HEK293 (cell line): ENCODE data around the gene SLAMF9.

Experiments
- CTCF ChIA-PET: fragments of 350-600 bp; formaldehyde crosslinking; extraction: SDS; loops from one replicate; lab custom pipeline; 2021; ENCODE audit warnings: antibody characterized with exemption; lab: Yijun Ruan, JAX
- POLR2A ChIA-PET: fragments of 300-600 bp; formaldehyde crosslinking; extraction: SDS; loops from one replicate; lab custom pipeline; 2020; ENCODE audit warnings: antibody characterized with exemption, inconsistent platforms; lab: Yijun Ruan, JAX
- H3K27ac ChIP-seq: fragments of 200-500 bp; sonication (Bioruptor generic); 2 replicates; pipeline ENCODE4 v1.5.1; 2014; ENCODE audit warnings: low read depth, low read length, control low read depth, inconsistent platforms; ENCODE audit errors: extremely low read depth
- H3K36me3 ChIP-seq, 2 experiments: fragments of 200-500 bp in 1 of 2; sonication (Bioruptor generic) in 1 of 2; 1 replicate in 1 of 2; 2 replicates in 1 of 2; pipeline ENCODE4 v1.5.1; 2014 to 2017; ENCODE audit warnings: inconsistent platforms in 2 of 2, low read length in 2 of 2; ENCODE audit not compliant: control insufficient read depth in 2 of 2, insufficient read depth in 1 of 2
- H3K4me1 ChIP-seq: fragments of 200-500 bp; sonication (Bioruptor generic); 2 replicates; pipeline ENCODE4 v1.5.1; 2014; ENCODE audit warnings: mild to moderate bottlenecking, low read length, inconsistent platforms; ENCODE audit not compliant: control insufficient read depth, insufficient read depth
- H3K4me3 ChIP-seq: 2 replicates; pipeline ENCODE4 v1.5.1; 2011; ENCODE audit warnings: low read depth, mild to moderate bottlenecking, control low read depth, low read length, moderate library complexity
- H3K9me3 ChIP-seq: fragments of 200-500 bp; sonication (Bioruptor generic); 2 replicates; pipeline ENCODE4 v1.5.1; 2014; ENCODE audit warnings: low read depth, low read length, inconsistent platforms; ENCODE audit not compliant: control insufficient read depth, insufficient read depth
- EGR2 ChIP-seq: fragments of 450-650 bp; formaldehyde crosslinking; IDR thresholded peaks from 2 replicates; pipeline ENCODE4 v1.5.1; 2016; ENCODE audit warnings: low read depth, missing biosample characterization, missing genetic modification characterization
- OSR2 ChIP-seq: fragments of 450-650 bp; formaldehyde crosslinking; IDR thresholded peaks from 2 replicates; pipeline ENCODE4 v1.5.1; 2016; ENCODE audit warnings: missing biosample characterization, missing genetic modification characterization
- PATZ1 ChIP-seq: fragments of 450-650 bp; formaldehyde crosslinking; IDR thresholded peaks from 2 replicates; pipeline ENCODE4 v1.5.1; 2016; ENCODE audit warnings: missing biosample characterization, missing genetic modification characterization
- RBAK ChIP-seq: fragments of 450-650 bp; formaldehyde crosslinking; IDR thresholded peaks from 2 replicates; pipeline ENCODE4 v1.5.1; 2016; ENCODE audit warnings: missing biosample characterization, missing genetic modification characterization
- REPIN1 ChIP-seq: fragments of 450-650 bp; formaldehyde crosslinking; IDR thresholded peaks from 2 replicates; pipeline ENCODE4 v1.5.1; 2017; ENCODE audit warnings: missing biosample characterization, missing genetic modification characterization, low read depth
- ZBTB7A ChIP-seq: fragments of 450-650 bp; formaldehyde crosslinking; IDR thresholded peaks from 2 replicates; pipeline ENCODE4 v1.5.1; 2016; ENCODE audit warnings: low read depth, missing biosample characterization, missing genetic modification characterization
- ZBTB8A ChIP-seq: fragments of 450-650 bp; formaldehyde crosslinking; IDR thresholded peaks from 2 replicates; pipeline ENCODE4 v1.5.1; 2016; ENCODE audit warnings: missing biosample characterization, missing genetic modification characterization
- ZNF112 ChIP-seq: fragments of 450-650 bp; formaldehyde crosslinking; IDR thresholded peaks from 2 replicates; pipeline ENCODE4 v1.5.0; 2017; ENCODE audit warnings: missing biosample characterization, missing genetic modification characterization
- ZNF121 ChIP-seq: fragments of 450-650 bp; formaldehyde crosslinking; IDR thresholded peaks from 2 replicates; pipeline ENCODE4 v1.5.1; 2016; ENCODE audit warnings: missing biosample characterization, missing genetic modification characterization
- ZNF423 ChIP-seq: fragments of 450-650 bp; formaldehyde crosslinking; IDR thresholded peaks from 2 replicates; pipeline ENCODE4 v1.5.1; 2016; ENCODE audit warnings: missing biosample characterization, missing genetic modification characterization
- ZNF426 ChIP-seq: fragments of 450-650 bp; formaldehyde crosslinking; IDR thresholded peaks from 2 replicates; pipeline ENCODE4 v1.5.1; 2017; ENCODE audit warnings: missing biosample characterization, missing genetic modification characterization, mild to moderate bottlenecking, inconsistent platforms, moderate library complexity
- ZNF501 ChIP-seq: fragments of 450-650 bp; formaldehyde crosslinking; IDR thresholded peaks from 2 replicates; pipeline ENCODE4 v1.5.1; 2016; ENCODE audit warnings: missing biosample characterization, missing genetic modification characterization
- ZNF548 ChIP-seq: fragments of 450-650 bp; formaldehyde crosslinking; IDR thresholded peaks from 2 replicates; pipeline ENCODE4 v1.5.1; 2016; ENCODE audit warnings: missing biosample characterization, missing genetic modification characterization
- ZNF560 ChIP-seq: fragments of 450-650 bp; formaldehyde crosslinking; IDR thresholded peaks from 2 replicates; pipeline ENCODE4 v1.5.1; 2017; ENCODE audit warnings: missing biosample characterization, missing genetic modification characterization, borderline replicate concordance
- ZNF600 ChIP-seq: fragments of 450-650 bp; formaldehyde crosslinking; IDR thresholded peaks from 2 replicates; pipeline ENCODE4 v1.5.1; 2016; ENCODE audit warnings: missing biosample characterization, missing genetic modification characterization
- ZNF626 ChIP-seq: fragments of 450-650 bp; sonication (Bioruptor Pico); formaldehyde crosslinking; IDR thresholded peaks from 2 replicates; pipeline ENCODE4 v1.5.1; 2018; ENCODE audit warnings: missing biosample characterization, missing genetic modification characterization, inconsistent platforms
- ZNF704 ChIP-seq: fragments of 450-650 bp; formaldehyde crosslinking; IDR thresholded peaks from 2 replicates; pipeline ENCODE4 v1.5.1; 2016; ENCODE audit warnings: missing biosample characterization, missing genetic modification characterization
- TF ChIP-seq, protein P1 (sequence below): fragments of 450-650 bp; formaldehyde crosslinking; IDR thresholded peaks from 2 replicates; pipeline ENCODE4 v1.5.1; 2016; ENCODE audit warnings: missing biosample characterization, missing genetic modification characterization
- TF ChIP-seq, protein P2 (sequence below): fragments of 450-650 bp; IDR thresholded peaks from 2 replicates; pipeline ENCODE4 v1.5.1; 2018; ENCODE audit warnings: missing biosample characterization, mild to moderate bottlenecking, missing genetic modification characterization

Gene SLAMF9

GRCh38 chr1:159921700-159922504 lies 32.1 kb downstream of the SLAMF9 start (continued):
- TF ChIP-seq ZNF423 (tag by site-specific recombination): no peak
- TF ChIP-seq, protein P1, sequence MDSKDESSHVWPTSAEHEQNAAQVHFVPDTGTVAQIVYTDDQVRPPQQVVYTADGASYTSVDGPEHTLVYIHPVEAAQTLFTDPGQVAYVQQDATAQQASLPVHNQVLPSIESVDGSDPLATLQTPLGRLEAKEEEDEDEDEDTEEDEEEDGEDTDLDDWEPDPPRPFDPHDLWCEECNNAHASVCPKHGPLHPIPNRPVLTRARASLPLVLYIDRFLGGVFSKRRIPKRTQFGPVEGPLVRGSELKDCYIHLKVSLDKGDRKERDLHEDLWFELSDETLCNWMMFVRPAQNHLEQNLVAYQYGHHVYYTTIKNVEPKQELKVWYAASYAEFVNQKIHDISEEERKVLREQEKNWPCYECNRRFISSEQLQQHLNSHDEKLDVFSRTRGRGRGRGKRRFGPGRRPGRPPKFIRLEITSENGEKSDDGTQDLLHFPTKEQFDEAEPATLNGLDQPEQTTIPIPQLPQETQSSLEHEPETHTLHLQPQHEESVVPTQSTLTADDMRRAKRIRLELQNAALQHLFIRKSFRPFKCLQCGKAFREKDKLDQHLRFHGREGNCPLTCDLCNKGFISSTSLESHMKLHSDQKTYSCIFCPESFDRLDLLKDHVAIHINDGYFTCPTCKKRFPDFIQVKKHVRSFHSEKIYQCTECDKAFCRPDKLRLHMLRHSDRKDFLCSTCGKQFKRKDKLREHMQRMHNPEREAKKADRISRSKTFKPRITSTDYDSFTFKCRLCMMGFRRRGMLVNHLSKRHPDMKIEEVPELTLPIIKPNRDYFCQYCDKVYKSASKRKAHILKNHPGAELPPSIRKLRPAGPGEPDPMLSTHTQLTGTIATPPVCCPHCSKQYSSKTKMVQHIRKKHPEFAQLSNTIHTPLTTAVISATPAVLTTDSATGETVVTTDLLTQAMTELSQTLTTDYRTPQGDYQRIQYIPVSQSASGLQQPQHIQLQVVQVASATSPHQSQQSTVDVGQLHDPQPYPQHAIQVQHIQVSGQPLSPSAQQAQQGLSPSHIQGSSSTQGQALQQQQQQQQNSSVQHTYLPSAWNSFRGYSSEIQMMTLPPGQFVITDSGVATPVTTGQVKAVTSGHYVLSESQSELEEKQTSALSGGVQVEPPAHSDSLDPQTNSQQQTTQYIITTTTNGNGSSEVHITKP (tag by site-specific recombination): peak; percentile 89
- no peak for TF ChIP-seq ZNF426 (tag by site-specific recombination)
- TF ChIP-seq ZBTB7A (tag by site-specific recombination): no peak
- no peak for TF ChIP-seq REPIN1 (tag by site-specific recombination)
- TF ChIP-seq ZNF121 (tag by site-specific recombination): no peak
- 0 out of 2 replicates have a peak, but pooled peaks have one; percentile 6 for TF ChIP-seq EGR2
- TF ChIP-seq ZBTB8A (tag by site-specific recombination): no peak
- no peak for TF ChIP-seq ZNF626 (tag by site-specific recombination)
- no peak for TF ChIP-seq ZNF548 (tag by site-specific recombination)
- no peak for TF ChIP-seq ZNF704 (tag by site-specific recombination)
- 0 out of 2 replicates have a peak, but pooled peaks have one; percentile 11 for TF ChIP-seq PATZ1 (tag by site-specific recombination)
- TF ChIP-seq ZNF112 (tag by site-specific recombination): no peak
- TF ChIP-seq ZNF600 (tag by site-specific recombination): no peak
- TF ChIP-seq ZNF501 (tag by site-specific recombination): no peak
- TF ChIP-seq, protein P2, sequence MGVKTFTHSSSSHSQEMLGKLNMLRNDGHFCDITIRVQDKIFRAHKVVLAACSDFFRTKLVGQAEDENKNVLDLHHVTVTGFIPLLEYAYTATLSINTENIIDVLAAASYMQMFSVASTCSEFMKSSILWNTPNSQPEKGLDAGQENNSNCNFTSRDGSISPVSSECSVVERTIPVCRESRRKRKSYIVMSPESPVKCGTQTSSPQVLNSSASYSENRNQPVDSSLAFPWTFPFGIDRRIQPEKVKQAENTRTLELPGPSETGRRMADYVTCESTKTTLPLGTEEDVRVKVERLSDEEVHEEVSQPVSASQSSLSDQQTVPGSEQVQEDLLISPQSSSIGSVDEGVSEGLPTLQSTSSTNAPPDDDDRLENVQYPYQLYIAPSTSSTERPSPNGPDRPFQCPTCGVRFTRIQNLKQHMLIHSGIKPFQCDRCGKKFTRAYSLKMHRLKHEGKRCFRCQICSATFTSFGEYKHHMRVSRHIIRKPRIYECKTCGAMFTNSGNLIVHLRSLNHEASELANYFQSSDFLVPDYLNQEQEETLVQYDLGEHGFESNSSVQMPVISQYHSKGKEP: no peak
- TF ChIP-seq, all 188 proteins: peak for 8

GRCh38 chr1:159921251-159921650 lies 32.8 kb downstream of the SLAMF9 start:
- H3K27ac ChIP-seq: no peak overlapping the region
- H3K9me3 ChIP-seq: no peaks in the 10 kb centered on the region
- POLR2A ChIA-PET: no interaction called here
- peaks cover 18% of the 10 kb centered on the region for H3K4me1 ChIP-seq
- H3K4me3 ChIP-seq: no peak overlapping the region
- CTCF ChIA-PET: interaction anchor here (1.6 to 2.2 kb wide), 2 partner anchors 15 to 86 kb away, joined by 7 to 14 read pairs; no protein-coding TSS in a partner anchor
- H3K36me3 ChIP-seq: peaks cover 6 to 56% of the 10 kb centered on the region in 2 experiments; a peak in 2 of 3 replicates
- TF ChIP-seq, protein P1 (tag by site-specific recombination): peak; percentile 68
- TF ChIP-seq ZNF560 (tag by site-specific recombination): no peak
- peak; percentile 34; the same call in 1 of the 2 replicates for TF ChIP-seq OSR2 (tag by site-specific recombination)
- TF ChIP-seq RBAK (tag by site-specific recombination): no peak
- TF ChIP-seq ZNF423 (tag by site-specific recombination): no peak
- TF ChIP-seq ZNF704 (tag by site-specific recombination): no peak
